HG02973 (cell line): ENCODE results near the gene NUDT4.
"Not testable (repeated sequence)": the region's sequence is repeated elsewhere in the genome, so short reads cannot be mapped to it uniquely, and the experiment has no call there.

Source experiments
- ATAC-seq: cut with Tn5 transposase; IDR thresholded peaks from one replicate; pipeline ENCODE4 v1.9.1; 2021; ENCODE audit warnings: moderate library complexity; ENCODE audit not compliant: unreplicated experiment

NUDT4 gene

DNA sequence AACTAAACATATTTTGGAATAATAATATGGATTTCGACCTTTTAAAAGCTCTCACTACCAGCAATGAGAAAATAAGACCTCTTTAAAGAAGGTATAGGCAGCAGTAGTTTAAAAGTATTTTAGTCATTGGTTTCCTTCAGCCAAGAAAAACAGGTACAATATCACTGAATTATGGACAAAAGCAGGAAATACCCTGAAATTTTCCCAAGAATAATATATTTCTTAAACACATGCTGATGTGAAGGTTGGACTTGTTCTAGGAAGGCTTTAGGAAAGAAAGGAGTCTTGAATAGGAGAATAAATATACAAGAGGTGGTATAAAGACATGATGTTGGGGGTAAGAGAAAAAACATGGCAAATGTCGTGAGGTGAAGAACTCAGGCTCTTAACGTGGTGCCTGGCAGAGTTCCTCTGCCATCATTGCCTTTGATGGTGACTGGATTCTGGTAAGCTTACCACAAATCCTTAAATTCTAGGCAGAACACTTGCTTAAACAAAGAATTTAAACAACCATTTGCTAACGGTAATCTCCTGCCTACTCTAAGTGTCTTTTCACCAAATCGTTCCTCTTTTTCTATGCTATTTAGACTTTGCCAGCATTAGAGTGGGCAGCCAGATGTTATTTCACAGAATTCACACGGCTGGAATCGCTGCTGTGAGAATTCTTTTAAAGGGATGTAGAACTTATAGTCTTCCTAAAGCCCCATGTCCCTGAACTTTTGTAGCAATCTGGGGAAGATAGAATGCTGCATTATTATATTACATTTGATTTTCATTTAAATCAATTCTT is 11.9 kb upstream of the NUDT4 start:
- no peak for ATAC-seq

DNA sequence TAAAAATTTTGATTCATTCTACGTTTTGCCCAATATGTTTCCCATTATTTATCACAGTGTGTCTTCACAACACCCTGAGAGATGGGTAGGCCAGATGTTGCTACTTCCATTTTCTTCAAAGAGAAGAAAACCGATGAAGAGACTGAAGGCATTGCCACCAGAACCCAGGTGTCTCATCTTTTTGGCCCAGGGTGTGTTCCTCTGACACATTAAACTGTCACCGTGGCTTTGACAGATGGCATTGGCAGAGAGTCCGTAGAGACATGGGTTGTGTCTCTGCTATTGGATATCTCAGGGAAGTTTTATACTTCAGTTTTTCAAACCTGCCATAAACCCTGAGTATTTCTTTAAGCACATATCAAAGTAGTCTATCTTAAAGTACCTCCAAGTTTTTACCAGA is 11.3 kb upstream of the NUDT4 start:
- ATAC-seq = no peak

DNA sequence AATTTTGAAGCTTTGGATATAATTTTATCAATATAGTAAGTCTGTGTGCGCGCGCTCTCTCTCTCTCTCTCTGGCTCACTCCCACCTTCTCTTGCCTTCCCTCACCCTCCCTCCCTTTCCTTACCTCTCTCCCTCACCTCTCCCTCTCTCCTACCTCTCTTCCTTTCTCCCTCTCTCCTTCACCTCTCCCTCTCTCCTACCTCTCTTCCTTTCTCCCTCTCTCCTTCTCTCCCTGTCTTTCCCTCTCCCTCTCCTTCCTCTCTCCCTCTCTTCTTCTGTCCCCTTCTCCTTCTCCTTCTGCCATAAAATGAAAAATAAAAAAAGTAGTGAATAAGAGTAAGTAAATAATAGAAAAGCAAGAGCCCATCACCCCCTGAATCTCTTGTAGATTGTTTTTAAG is 9.0 kb upstream of the NUDT4 start:
- no peak for ATAC-seq

DNA sequence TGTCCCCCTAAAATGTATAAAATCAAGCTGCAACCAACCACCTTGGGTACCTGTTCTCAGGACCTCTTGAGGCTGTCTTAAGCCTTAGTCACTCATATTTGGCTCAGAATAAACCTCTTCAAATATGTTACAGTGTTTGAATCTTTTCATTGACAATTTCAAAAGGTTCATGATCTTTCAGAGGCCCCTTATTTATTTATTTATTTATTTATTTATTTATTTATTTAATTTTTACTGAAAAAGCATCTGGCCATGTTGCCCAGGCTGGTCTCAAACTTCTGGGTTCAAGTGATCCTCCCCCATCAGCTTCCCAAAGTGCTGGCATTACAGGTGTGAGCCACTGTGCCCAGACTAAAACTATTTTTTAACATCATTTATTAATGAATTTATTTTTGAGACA is 8.2 kb upstream of the NUDT4 start:
- no peak for ATAC-seq

GRCh38 chr12:93370947-93371346 is 6.8 kb upstream of the NUDT4 start:
- no peak for ATAC-seq

GRCh38 chr12:93373961-93374656 is 3.6 kb upstream of the NUDT4 start:
- ATAC-seq = no peak

DNA sequence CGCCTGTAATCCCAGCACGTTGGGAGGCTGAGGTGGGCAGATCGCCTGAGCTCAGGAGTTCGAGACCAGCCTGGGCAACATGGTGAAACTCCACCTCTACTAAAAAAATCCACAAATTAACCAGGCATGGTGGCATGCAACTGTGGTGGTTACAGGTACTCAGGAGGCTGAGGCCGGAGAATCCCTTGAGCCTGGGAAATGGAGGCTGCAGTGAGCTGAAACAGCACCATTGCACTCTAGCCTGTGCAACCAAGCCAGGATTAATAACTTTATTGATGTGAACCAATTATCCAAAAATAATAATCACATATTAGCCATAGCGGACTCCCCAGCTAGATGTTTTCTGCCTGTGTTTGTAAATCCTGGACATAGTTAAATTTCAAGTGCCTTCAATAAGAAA is 1.8 kb upstream of the NUDT4 start:
- no peak for ATAC-seq

DNA sequence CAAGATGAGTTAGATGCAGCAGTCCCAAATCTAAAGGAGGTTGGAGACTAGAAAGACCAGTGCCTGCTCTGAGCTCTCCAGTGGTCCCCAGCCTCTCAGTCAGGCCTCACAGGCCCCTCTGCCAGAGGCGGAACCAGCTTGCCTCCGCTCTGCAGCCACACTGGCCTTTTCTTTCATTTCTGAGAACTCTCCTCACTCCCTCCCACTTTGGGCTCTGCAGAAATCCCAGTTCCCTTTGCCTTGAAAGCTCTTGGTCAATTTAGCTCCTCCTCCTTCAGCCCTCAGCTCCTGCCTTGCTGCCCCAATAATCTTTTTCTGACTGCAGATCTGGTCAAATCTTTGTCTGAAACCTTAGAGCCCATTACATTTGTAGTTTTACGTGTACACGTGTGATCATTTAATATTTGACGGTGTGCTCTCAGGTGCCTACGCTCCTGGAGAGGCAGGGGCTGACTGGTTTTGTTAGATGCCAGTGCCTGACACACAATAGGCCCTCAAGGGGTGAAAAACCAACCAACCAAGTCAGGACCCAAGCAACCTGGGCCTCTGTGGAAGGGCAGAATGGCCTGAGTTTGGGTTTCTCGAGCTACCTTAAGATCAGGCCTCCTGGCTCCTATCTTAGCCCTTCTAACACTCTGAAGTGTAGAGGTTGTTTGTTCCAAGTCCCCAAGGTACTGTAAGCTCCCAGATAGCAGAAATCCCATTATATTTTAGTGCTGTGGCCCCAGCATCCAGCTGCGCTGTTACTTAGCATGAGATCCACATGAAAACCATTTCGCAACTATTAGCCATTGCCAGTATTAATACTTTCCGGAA is 1.1 kb upstream of the NUDT4 start:
- no peak for ATAC-seq

GRCh38 chr12:93378196-93378997 is 672 bp downstream of the NUDT4 start:
- ATAC-seq = peak; percentile 27

- no peak for ATAC-seq
These were observed 1.2 kb downstream of the NUDT4 start for GRCh38 chr12:93378998-93379325.

DNA sequence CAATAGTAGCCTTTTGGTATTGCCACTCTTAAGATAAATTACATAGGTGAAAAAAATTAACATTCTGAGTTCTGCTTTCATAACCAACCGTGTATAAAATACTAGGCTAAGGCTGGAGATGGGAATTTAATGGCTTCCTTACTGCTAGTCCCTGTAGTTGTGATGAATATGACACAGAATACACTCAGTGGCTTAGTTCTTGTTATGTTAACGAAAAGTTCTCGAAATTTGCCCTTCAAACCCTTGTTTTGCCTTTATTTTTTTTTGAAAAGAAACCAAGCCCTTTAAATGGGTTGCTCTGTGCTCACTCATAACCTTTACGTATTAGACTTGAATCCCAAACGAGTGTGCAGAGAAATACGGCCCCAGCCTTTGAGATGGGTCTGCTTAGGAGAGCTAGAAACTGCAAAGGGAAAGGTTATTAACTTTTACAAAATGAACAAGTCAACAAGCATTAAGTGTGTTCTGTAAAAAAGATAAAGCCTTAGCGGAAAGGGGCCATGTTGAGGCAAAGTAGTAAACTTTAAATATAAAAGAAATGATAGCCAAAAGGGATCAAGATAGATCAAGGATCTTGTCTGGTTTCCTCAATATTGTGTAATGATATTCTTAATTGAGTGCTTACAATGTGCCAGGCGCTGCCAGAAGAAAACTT is 1.7 kb downstream of the NUDT4 start:
- ATAC-seq = no peak

- no peak for ATAC-seq
These were observed 2.2 kb downstream of the NUDT4 start for GRCh38 chr12:93379981-93380361.

DNA sequence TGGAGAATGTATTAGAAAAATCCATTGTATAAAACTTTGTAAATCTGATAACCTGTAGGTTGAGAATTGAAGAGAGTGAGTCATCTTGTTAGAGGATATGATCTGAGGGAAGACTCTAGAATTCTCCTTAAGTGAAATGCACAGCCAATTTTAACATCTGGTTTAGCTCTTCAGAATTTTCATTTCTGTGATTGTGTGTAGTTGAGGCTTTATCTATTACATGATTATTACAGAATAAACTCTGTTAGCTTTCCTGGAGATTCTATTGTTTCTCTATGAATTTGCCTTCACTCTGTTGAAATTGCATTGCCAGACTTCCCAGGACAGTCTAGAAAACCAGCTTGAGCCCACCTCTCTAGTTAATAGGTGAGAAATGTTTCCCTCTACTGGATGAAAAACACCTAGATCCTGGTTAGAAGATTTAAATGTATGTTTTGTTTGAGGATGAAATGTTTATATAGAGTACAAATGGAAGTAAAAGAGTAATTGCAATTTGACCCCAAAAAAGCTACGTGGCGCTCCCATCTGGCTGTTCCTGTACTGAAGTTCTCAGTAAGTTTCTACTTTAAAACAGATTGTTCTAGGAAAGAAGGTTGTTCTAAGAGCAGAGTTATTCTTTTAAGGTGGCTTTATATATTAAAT is 2.9 kb downstream of the NUDT4 start:
- no peak for ATAC-seq

- no peak for ATAC-seq
These were observed 3.6 kb downstream of the NUDT4 start for GRCh38 chr12:93381161-93381975.

- not testable (repeated sequence) for ATAC-seq
These were observed 4.3 kb downstream of the NUDT4 start for GRCh38 chr12:93381976-93382437.

DNA sequence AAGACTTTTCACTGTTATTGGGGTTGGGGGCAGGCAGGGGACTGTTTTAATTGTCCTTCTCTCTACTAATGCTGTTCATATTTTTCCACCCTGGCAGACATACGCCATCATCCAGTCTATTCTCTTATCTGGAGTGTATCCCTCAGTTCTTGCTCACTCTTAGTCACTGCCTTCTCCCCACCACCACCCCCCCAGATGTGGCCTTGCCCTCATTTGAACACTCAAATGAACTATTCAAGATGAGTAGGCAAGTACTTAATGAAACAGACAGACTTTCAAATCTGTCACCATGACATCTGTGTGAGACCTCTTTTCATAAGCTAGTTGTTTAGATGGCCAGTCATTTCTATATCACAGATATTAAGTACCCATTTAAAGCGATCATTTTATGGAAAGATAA is 10.1 kb downstream of the NUDT4 start:
- no peak for ATAC-seq

GRCh38 chr12:93390031-93390430 is 12.3 kb downstream of the NUDT4 start:
- ATAC-seq = no peak

GRCh38 chr12:93390549-93391297 is 13.0 kb downstream of the NUDT4 start:
- ATAC-seq = no peak
